Osteoblast (primary cell): ENCODE measurements around the gene NCKAP1. TPM values are rescaled to one million over a fixed set of nuclear protein-coding genes. Genes with fewer than 3 reads are reported as not detected.

Experiments used
- DNase-seq: peaks from one replicate; pipeline ENCODE4 v3.0.0; 2011; ENCODE audit warnings: low spot score, mixed read lengths; ENCODE audit not compliant: insufficient read length; ENCODE audit errors: missing footprints
- H2AFZ ChIP-seq: 2 replicates; pipeline ENCODE4 v1.6.0; 2011; ENCODE audit warnings: mild to moderate bottlenecking, low read length
- H3K27ac ChIP-seq: 2 replicates; pipeline ENCODE4 v1.5.1; 2011; ENCODE audit warnings: mild to moderate bottlenecking, low read depth, low read length, moderate library complexity
- H3K27me3 ChIP-seq: 2 replicates; pipeline ENCODE4 v1.6.0; 2012; ENCODE audit warnings: mild to moderate bottlenecking, control low read depth, inconsistent platforms, low read length, moderate library complexity; ENCODE audit not compliant: insufficient read depth
- H3K36me3 ChIP-seq: 2 replicates; pipeline ENCODE4 v1.5.1; 2011; ENCODE audit warnings: mild to moderate bottlenecking, low read length, control low read depth, moderate library complexity; ENCODE audit not compliant: insufficient read depth
- H3K4me1 ChIP-seq: 2 replicates; pipeline ENCODE4 v1.5.1; 2011; ENCODE audit warnings: mild to moderate bottlenecking, low read length, control low read depth, moderate library complexity; ENCODE audit not compliant: insufficient read depth
- H3K4me2 ChIP-seq: 2 replicates; pipeline ENCODE4 v1.6.0; 2011; ENCODE audit warnings: mild to moderate bottlenecking, low read length; ENCODE audit not compliant: insufficient read depth
- H3K4me3 ChIP-seq: fragments of 200-600 bp; sonication (generic); 3 replicates; pipeline ENCODE4 v1.5.1; 2012; ENCODE audit warnings: mild to moderate bottlenecking, low read length, inconsistent platforms; ENCODE audit not compliant: insufficient read depth
- H3K79me2 ChIP-seq: 2 replicates; pipeline ENCODE4 v1.6.0; 2012; ENCODE audit warnings: mild to moderate bottlenecking, low read length, control low read depth, inconsistent platforms; ENCODE audit not compliant: insufficient read depth
- H3K9me3 ChIP-seq: 2 replicates; pipeline ENCODE4 v1.5.1; 2011; ENCODE audit warnings: low read depth, low read length, control low read depth
- H4K20me1 ChIP-seq: 2 replicates; pipeline ENCODE4 v1.6.0; 2012; ENCODE audit warnings: mild to moderate bottlenecking, low read length, control low read depth; ENCODE audit not compliant: insufficient read depth
- CTCF ChIP-seq: IDR thresholded peaks from 2 replicates; pipeline ENCODE4 v1.5.1; 2011; ENCODE audit warnings: mild to moderate bottlenecking, low read depth, low read length, moderate library complexity; ENCODE audit errors: extremely low read depth
- total RNA-seq: library from RNA; depleted of rRNA; stranded (reverse); fragments of >200 nt; gene quantifications from 2 replicates; pipeline ENCODE4 v1.2.3, GENCODE V29; 2012

Gene NCKAP1
- total RNA-seq, 1 donor, result 209 TPM

- Histone ChIP-seq H3K4me1 (no peaks in the 10 kb centered on the region), H2AFZ (no peak overlapping the region), H3K27me3 (no peaks in the 10 kb centered on the region), H3K9me3 (no peaks in the 10 kb centered on the region), H3K36me3 (peaks cover 25% of the 10 kb centered on the region), H4K20me1 (no peaks in the 10 kb centered on the region), H3K79me2 (no peaks in the 10 kb centered on the region), H3K4me3 (no peak overlapping the region), H3K4me2 (no peak overlapping the region), H3K27ac (no peak overlapping the region)
- DNase-seq, result no peak
- TF ChIP-seq CTCF, result no peak
Observed at GRCh38 chr2:182941121-182941722, 97.0 kb downstream of the NCKAP1 start.

DNA sequence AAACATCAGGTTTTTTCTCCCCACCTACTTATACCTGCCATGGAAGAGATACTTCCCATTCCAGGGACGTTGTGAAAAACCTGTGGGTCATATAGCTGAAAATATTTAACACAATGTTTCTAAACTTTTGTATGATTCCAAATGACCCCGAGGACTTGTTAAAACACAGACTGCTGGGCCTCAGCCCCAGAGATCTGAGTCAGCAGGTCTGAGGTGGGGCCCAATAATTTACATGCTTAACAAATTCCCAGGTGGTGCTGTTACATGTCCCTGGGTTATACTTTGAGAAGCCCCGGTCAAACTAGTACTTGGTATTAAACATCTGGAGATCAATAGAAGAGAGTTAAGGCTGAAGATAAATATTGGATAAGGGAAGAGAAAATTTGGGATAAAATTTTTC is 100.4 kb downstream of the NCKAP1 start:
- Histone ChIP-seq H4K20me1 (no peaks in the 10 kb centered on the region), H3K36me3 (peaks cover 41% of the 10 kb centered on the region), H3K27me3 (no peaks in the 10 kb centered on the region), H3K27ac (no peak overlapping the region), H3K4me1 (no peaks in the 10 kb centered on the region), H3K79me2 (peaks cover 2% of the 10 kb centered on the region), H3K4me3 (no peak overlapping the region), H3K4me2 (no peak overlapping the region), H2AFZ (no peak overlapping the region), H3K9me3 (no peaks in the 10 kb centered on the region)
- no peak for DNase-seq
- no peak for TF ChIP-seq CTCF

DNA sequence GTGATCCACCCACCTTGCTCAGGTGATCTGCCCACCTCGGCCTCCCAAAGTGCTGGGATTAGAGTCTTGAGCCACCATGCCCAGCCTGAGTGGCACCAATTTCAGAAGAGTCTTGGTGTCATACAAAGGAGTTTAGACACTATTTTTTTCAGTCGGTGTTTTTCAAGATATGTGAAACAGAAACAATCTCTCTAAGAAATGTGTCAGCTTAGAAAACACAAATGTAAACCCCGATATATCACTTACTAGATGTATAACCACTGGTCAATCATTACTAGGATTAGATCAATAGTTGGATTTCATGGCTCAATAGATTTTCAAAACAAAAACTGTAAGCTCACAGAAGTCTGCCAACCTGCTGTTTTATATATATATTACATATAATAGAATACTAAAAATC is 104.6 kb downstream of the NCKAP1 start:
- no peak overlapping the region for H3K27ac ChIP-seq
- no peak overlapping the region for H3K4me2 ChIP-seq
- peaks cover 2% of the 10 kb centered on the region for H3K79me2 ChIP-seq
- H4K20me1 ChIP-seq, result no peaks in the 10 kb centered on the region
- no peaks in the 10 kb centered on the region for H3K4me1 ChIP-seq
- no peak overlapping the region for H3K4me3 ChIP-seq
- no peaks in the 10 kb centered on the region for H3K27me3 ChIP-seq
- peaks cover 43% of the 10 kb centered on the region for H3K36me3 ChIP-seq
- no peak for TF ChIP-seq CTCF
- H3K9me3 ChIP-seq, result no peaks in the 10 kb centered on the region
- DNase-seq, result no peak
- H2AFZ ChIP-seq, result no peak overlapping the region

DNA sequence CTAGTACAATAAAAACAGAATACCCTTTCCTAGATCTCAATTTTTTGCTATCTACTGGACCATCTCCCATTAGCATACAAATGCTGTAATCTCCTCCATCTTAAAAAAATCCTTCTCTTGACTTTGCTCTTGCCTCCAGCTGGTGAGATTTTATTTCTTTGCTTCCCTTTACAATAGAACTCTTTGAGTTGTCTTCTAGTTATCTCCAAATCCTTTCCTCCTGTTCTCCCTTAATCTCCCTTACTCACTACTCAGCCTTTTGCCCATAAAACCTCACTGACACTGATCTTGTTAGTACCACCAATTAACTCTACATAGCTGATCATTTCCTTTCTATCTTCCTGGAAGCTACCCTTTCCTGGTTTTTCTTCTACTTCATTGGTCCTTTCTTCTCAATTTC is 108.3 kb downstream of the NCKAP1 start:
- no peak overlapping the region for H2AFZ ChIP-seq
- no peaks in the 10 kb centered on the region for H3K4me1 ChIP-seq
- no peaks in the 10 kb centered on the region for H3K79me2 ChIP-seq
- H4K20me1 ChIP-seq, result no peaks in the 10 kb centered on the region
- H3K4me3 ChIP-seq, result no peak overlapping the region
- DNase-seq, result no peak
- H3K4me2 ChIP-seq, result no peak overlapping the region
- TF ChIP-seq CTCF, result no peak
- H3K9me3 ChIP-seq, result no peaks in the 10 kb centered on the region
- H3K36me3 ChIP-seq, result peaks cover 62% of the 10 kb centered on the region
- H3K27ac ChIP-seq, result no peak overlapping the region
- H3K27me3 ChIP-seq, result no peaks in the 10 kb centered on the region
